ENCODE results near the gene PHF19. TPM values are rescaled to one million over a fixed set of nuclear protein-coding genes. Genes with fewer than 3 reads are reported as not detected.
A peak's percentile ranks its signal among the peaks of the same experiment; 100 is the strongest.

The PHF19 gene
- total and polyA plus RNA-seq, 10 of the 15 experiments (the other 5 are each of a cell fraction or from before 2014, with no cell fraction given) = 26.0 to 133 (median 87.7) TPM

DNA sequence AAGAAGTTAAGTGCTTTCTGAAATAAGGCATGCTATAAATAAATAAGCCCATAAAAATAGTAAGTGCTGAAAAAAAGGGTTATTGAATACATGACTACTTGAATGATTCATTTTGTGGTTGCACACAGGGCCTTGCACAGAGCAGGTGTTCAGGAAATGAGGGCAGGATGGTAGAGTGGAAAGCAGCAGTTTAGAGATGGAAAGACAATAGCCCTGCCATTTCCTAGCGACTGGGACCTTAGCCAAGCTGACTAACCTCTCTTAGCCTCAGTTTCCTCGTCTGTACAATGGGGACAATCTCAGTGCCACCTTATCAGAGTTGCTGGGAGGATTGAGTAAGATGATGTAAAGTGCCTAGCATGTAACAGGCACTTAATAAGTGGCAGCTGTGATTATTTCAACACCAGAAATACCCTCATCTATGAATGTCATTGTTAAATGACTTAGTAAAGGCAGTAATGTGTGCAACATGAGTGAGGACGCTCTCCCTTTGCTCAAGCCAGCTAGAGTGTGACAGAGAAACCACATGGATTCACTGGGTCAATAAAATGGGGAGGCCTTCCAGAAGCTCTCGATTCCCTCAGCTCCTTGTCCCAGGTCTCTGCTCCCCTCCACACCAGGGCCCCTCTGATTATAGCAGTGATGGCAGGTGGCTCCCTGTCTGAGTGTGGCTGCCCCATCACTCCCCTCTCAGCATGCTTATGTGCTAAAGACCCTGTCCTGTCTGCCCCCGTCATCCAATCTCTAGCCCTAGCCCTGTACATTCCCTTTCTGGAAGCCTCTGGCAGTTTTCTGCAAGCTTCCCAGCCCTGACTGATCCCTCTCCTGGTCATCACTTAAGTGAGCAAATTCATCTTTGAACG lies 16.0 kb upstream of the PHF19 start (continued):
- peak; percentile 91 to 95 for TF ChIP-seq EP300 (IDR thresholded peaks at IDR 0.05; ENCODE audit: borderline replicate concordance in 1 of 2, control insufficient read depth in 1 of 2, low read depth in 2 of 2, low read length in 2 of 2)
- TF ChIP-seq CREM (IDR thresholded peaks at IDR 0.05; ENCODE audit: low read depth) = peak; percentile 91
- TF ChIP-seq KLF5 (IDR thresholded peaks at IDR 0.05; ENCODE audit: partially characterized antibody) = no peak
- no peak; the same call in 1 of the 2 replicates for TF ChIP-seq RAD51 (IDR thresholded peaks at IDR 0.05)
- peak; percentile 91 for TF ChIP-seq EED (IDR thresholded peaks at IDR 0.05; ENCODE audit: low read depth)
- TF ChIP-seq JUND (IDR thresholded peaks at IDR 0.05; ENCODE audit: low read depth, low read length) = peak; percentile 57; the same call in 1 of the 2 replicates
- peak; percentile 97 for TF ChIP-seq SMARCA5 (IDR thresholded peaks at IDR 0.05)
- peak; percentile 72 for TF ChIP-seq TCF7 (IDR thresholded peaks at IDR 0.05; ENCODE audit: borderline replicate concordance)
- TF ChIP-seq, protein P1, sequence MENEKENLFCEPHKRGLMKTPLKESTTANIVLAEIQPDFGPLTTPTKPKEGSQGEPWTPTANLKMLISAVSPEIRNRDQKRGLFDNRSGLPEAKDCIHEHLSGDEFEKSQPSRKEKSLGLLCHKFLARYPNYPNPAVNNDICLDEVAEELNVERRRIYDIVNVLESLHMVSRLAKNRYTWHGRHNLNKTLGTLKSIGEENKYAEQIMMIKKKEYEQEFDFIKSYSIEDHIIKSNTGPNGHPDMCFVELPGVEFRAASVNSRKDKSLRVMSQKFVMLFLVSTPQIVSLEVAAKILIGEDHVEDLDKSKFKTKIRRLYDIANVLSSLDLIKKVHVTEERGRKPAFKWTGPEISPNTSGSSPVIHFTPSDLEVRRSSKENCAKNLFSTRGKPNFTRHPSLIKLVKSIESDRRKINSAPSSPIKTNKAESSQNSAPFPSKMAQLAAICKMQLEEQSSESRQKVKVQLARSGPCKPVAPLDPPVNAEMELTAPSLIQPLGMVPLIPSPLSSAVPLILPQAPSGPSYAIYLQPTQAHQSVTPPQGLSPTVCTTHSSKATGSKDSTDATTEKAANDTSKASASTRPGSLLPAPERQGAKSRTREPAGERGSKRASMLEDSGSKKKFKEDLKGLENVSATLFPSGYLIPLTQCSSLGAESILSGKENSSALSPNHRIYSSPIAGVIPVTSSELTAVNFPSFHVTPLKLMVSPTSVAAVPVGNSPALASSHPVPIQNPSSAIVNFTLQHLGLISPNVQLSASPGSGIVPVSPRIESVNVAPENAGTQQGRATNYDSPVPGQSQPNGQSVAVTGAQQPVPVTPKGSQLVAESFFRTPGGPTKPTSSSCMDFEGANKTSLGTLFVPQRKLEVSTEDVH (IDR thresholded peaks at IDR 0.05; ENCODE audit: low read depth, partially characterized antibody) = no peak
- peak in 1 of 2 experiments; percentile 87; a peak in 2 of 4 replicates for TF ChIP-seq ETV6 (conservative IDR thresholded peaks at IDR 0.05 in 1 of 2, IDR thresholded peaks at IDR 0.05 in 1 of 2; ENCODE audit: borderline replicate concordance in 1 of 2, low read depth in 1 of 2)
- TF ChIP-seq SPI1 (IDR thresholded peaks at IDR 0.05; ENCODE audit: borderline replicate concordance, insufficient read depth, low read depth, low read length) = no peak
- no peak for TF ChIP-seq NFXL1 (IDR thresholded peaks at IDR 0.05; ENCODE audit: borderline replicate concordance)
- TF ChIP-seq, protein P2, sequence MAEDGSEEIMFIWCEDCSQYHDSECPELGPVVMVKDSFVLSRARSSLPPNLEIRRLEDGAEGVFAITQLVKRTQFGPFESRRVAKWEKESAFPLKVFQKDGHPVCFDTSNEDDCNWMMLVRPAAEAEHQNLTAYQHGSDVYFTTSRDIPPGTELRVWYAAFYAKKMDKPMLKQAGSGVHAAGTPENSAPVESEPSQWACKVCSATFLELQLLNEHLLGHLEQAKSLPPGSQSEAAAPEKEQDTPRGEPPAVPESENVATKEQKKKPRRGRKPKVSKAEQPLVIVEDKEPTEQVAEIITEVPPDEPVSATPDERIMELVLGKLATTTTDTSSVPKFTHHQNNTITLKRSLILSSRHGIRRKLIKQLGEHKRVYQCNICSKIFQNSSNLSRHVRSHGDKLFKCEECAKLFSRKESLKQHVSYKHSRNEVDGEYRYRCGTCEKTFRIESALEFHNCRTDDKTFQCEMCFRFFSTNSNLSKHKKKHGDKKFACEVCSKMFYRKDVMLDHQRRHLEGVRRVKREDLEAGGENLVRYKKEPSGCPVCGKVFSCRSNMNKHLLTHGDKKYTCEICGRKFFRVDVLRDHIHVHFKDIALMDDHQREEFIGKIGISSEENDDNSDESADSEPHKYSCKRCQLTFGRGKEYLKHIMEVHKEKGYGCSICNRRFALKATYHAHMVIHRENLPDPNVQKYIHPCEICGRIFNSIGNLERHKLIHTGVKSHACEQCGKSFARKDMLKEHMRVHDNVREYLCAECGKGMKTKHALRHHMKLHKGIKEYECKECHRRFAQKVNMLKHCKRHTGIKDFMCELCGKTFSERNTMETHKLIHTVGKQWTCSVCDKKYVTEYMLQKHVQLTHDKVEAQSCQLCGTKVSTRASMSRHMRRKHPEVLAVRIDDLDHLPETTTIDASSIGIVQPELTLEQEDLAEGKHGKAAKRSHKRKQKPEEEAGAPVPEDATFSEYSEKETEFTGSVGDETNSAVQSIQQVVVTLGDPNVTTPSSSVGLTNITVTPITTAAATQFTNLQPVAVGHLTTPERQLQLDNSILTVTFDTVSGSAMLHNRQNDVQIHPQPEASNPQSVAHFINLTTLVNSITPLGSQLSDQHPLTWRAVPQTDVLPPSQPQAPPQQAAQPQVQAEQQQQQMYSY (CRISPR knock-in tag; IDR thresholded peaks at IDR 0.05) = peak; percentile 18; the same call in 1 of the 2 replicates
- no peak for TF ChIP-seq SREBF1 (IDR thresholded peaks at IDR 0.05; ENCODE audit: low read length)
- no peak for TF ChIP-seq BCLAF1 (IDR thresholded peaks at IDR 0.05)
- TF ChIP-seq GABPA (IDR thresholded peaks at IDR 0.05; ENCODE audit: low read depth) = no peak
- no peak for TF ChIP-seq RB1 (IDR thresholded peaks at IDR 0.05; ENCODE audit: borderline replicate concordance)
- peak in 1 of 2 experiments; percentile 73; a peak in 3 of 4 replicates for TF ChIP-seq BHLHE40 (IDR thresholded peaks at IDR 0.05; ENCODE audit: borderline replicate concordance in 1 of 2, low read depth in 2 of 2, low read length in 1 of 2)
- no peak; the same call in none of the 2 replicates for TF ChIP-seq TBL1XR1 (IDR thresholded peaks at IDR 0.05; ENCODE audit: low read depth, low read length)

Measured in GM12878 (cell line).